HepG2 (cell line): ENCODE data around the gene GAREM1. TPM values are rescaled to one million over a fixed set of nuclear protein-coding genes. Genes with fewer than 3 reads are reported as not detected.
A peak's percentile ranks its signal among the peaks of the same experiment; 100 is the strongest.

Experiments
- ATAC-seq: fragments of 200-7000 bp; cut with Tn5 transposase; 3 replicates; pipeline ENCODE4 v1.9.1; 2020; ENCODE audit warnings: mild to moderate bottlenecking, moderate library complexity
- BruUV-seq: library from RNA; stranded (reverse); fragments of 400-500 nt; replicated peaks from 2 replicates; lab custom pipeline; 2021; lab: Mats Ljungman, UMichigan
- CTCF ChIA-PET: fragments of 300-600 bp; formaldehyde crosslinking; extraction: SDS; loops from one replicate; lab custom pipeline; 2021; ENCODE audit warnings: low total read pairs, inconsistent platforms, low intra/inter-chr PET ratio; lab: Yijun Ruan, JAX
- POLR2A ChIA-PET: fragments of 350-600 bp; sonication (Branson Sonifier 250); formaldehyde crosslinking; loops from one replicate; lab custom pipeline; 2020; ENCODE audit warnings: antibody characterized with exemption, inconsistent platforms; lab: Yijun Ruan, JAX
- DNase-seq: peaks from one replicate; pipeline ENCODE4 v3.0.0-alpha.2; 2015; ENCODE audit warnings: low spot score
- FAIRE-seq: peaks from 3 replicates; lab custom pipeline; 2011; peaks lifted over from hg19 to GRCh38; lab: Jason Lieb, UNC
- H2AFZ ChIP-seq: one replicate; pipeline ENCODE4 v1.6.1; 2011; ENCODE audit warnings: low read length, inconsistent platforms
- H3K27ac ChIP-seq: fragments of 300-600 bp; 3 replicates; pipeline ENCODE4 v1.8.0; 2011; ENCODE audit warnings: mixed run types, mild to moderate bottlenecking, mixed read lengths, low read length, inconsistent platforms; ENCODE audit not compliant: insufficient read depth; ENCODE audit errors: extremely low read length
- H3K27me3 ChIP-seq, 2 experiments: fragments of 200-600 bp in 1 of 2; 2 replicates in 1 of 2; 3 replicates in 1 of 2; pipeline versions ENCODE4 v1.6.0 to v1.8.0; 2011; ENCODE audit warnings: low read length in 2 of 2, mild to moderate bottlenecking in 2 of 2, moderate library complexity in 2 of 2, inconsistent platforms in 1 of 2; ENCODE audit not compliant: insufficient read depth in 2 of 2, control insufficient read depth in 1 of 2
- H3K36me3 ChIP-seq, 2 experiments: fragments of 200-600 bp in 1 of 2; replicated peaks in 1 of 2; 2 replicates in 1 of 2; 3 replicates in 1 of 2; pipeline versions ENCODE4 v1.5.1 to v1.8.0; 2011; ENCODE audit warnings: low read length in 2 of 2, inconsistent platforms in 1 of 2; ENCODE audit not compliant: insufficient read depth in 2 of 2, control insufficient read depth in 1 of 2
- H3K4me1 ChIP-seq: 2 replicates; pipeline ENCODE4 v1.5.1; 2012; ENCODE audit warnings: low read length, inconsistent platforms; ENCODE audit not compliant: insufficient read depth
- H3K4me2 ChIP-seq: 2 replicates; pipeline ENCODE4 v1.6.0; 2011; ENCODE audit warnings: low read depth, low read length, inconsistent platforms
- H3K4me3 ChIP-seq, 3 experiments: fragments of 200-600 bp in 1 of 3; sonication (generic), shearing (Covaris generic) in 1 of 3; replicated peaks in 1 of 3; 2 replicates each; pipeline ENCODE4 v1.5.1; 2011 to 2016; ENCODE audit warnings: low read length in 3 of 3, inconsistent platforms in 2 of 3, low read depth in 2 of 3, mild to moderate bottlenecking in 2 of 3, control low read depth in 1 of 3, mixed read lengths in 1 of 3; ENCODE audit not compliant: insufficient read depth in 1 of 3
- H3K79me2 ChIP-seq: one replicate; pipeline ENCODE4 v1.6.1; 2011; ENCODE audit warnings: low read length, inconsistent platforms; ENCODE audit not compliant: insufficient read depth
- H3K9ac ChIP-seq: 2 replicates; pipeline ENCODE4 v1.6.0; 2011; ENCODE audit warnings: mild to moderate bottlenecking, low read depth, low read length, inconsistent platforms; ENCODE audit not compliant: insufficient read depth
- H3K9me3 ChIP-seq: 2 replicates; pipeline ENCODE4 v1.5.1; 2012; ENCODE audit warnings: mild to moderate bottlenecking, low read length
- H4K20me1 ChIP-seq: 2 replicates; pipeline ENCODE4 v1.6.0; 2011; ENCODE audit warnings: inconsistent platforms, mild to moderate bottlenecking, low read length, moderate library complexity; ENCODE audit not compliant: insufficient read depth
- CENPT ChIP-seq: sonication (generic); formaldehyde crosslinking; IDR thresholded peaks from 2 replicates; pipeline ENCODE4 v1.8.0; 2022; ENCODE audit warnings: low read depth, mild to moderate bottlenecking, moderate library complexity, missing genetic modification reagents
- ETV6 ChIP-seq: sonication (generic); formaldehyde crosslinking; conservative IDR thresholded peaks from 2 replicates; pipeline ENCODE4 v1.4.0; 2020; ENCODE audit warnings: missing genetic modification reagents
- GPBP1L1 ChIP-seq: sonication (generic); formaldehyde crosslinking; IDR thresholded peaks from 2 replicates; pipeline ENCODE4 v1.5.0; 2020; ENCODE audit warnings: mild to moderate bottlenecking, missing genetic modification reagents
- HCFC1 ChIP-seq: fragments of 150-350 bp; IDR thresholded peaks from 2 replicates; pipeline ENCODE4 v1.6.1; 2014; ENCODE audit warnings: low read depth, low read length
- HES4 ChIP-seq: sonication (generic); formaldehyde crosslinking; IDR thresholded peaks from 2 replicates; pipeline ENCODE4 v1.9.0; 2021; ENCODE audit warnings: mild to moderate bottlenecking, missing genetic modification reagents, borderline replicate concordance
- ISL2 ChIP-seq: sonication (generic); formaldehyde crosslinking; IDR thresholded peaks from 2 replicates; pipeline ENCODE4 v1.5.0; 2020; ENCODE audit warnings: missing genetic modification reagents
- KLF12 ChIP-seq: sonication (generic); formaldehyde crosslinking; IDR thresholded peaks from 2 replicates; pipeline ENCODE4 v1.4.0; 2020; ENCODE audit warnings: missing genetic modification reagents, borderline replicate concordance
- MED8 ChIP-seq: sonication (generic); formaldehyde crosslinking; IDR thresholded peaks from 2 replicates; pipeline ENCODE4 v1.8.1; 2023; ENCODE audit warnings: mild to moderate bottlenecking, missing genetic modification reagents; ENCODE audit not compliant: insufficient replicate concordance
- MEIS1 ChIP-seq: sonication (generic); formaldehyde crosslinking; IDR thresholded peaks from 2 replicates; pipeline ENCODE4 v1.9.0; 2021; ENCODE audit warnings: mild to moderate bottlenecking, missing genetic modification reagents, moderate library complexity, borderline replicate concordance
- MIER2 ChIP-seq: IDR thresholded peaks from 2 replicates; pipeline ENCODE4 v1.6.1; 2016; ENCODE audit warnings: missing biosample characterization, missing genetic modification reagents
- PCBP1 ChIP-seq: fragments of 200-400 bp; formaldehyde crosslinking; IDR thresholded peaks from 2 replicates; pipeline ENCODE4 v1.6.1; 2017; ENCODE audit warnings: mild to moderate bottlenecking, low read depth, low read length, borderline replicate concordance
- RARA ChIP-seq: IDR thresholded peaks from 2 replicates; pipeline ENCODE4 v1.6.1; 2016; ENCODE audit warnings: missing genetic modification reagents, missing compliant biosample characterization
- SMAD3 ChIP-seq: sonication (generic); formaldehyde crosslinking; IDR thresholded peaks from 2 replicates; pipeline ENCODE4 v1.4.0; 2020; ENCODE audit warnings: missing genetic modification reagents
- TRIM24 ChIP-seq: sonication (generic); formaldehyde crosslinking; IDR thresholded peaks from 2 replicates; pipeline ENCODE4 v1.8.0; 2022; ENCODE audit warnings: mild to moderate bottlenecking, missing genetic modification reagents
- XBP1 ChIP-seq: sonication (generic); formaldehyde crosslinking; IDR thresholded peaks from 2 replicates; pipeline ENCODE4 v1.5.0; 2020; ENCODE audit warnings: missing genetic modification reagents
- ZNF282 ChIP-seq: fragments of 450-650 bp; IDR thresholded peaks from 2 replicates; pipeline ENCODE4 v1.6.1; 2018; ENCODE audit not compliant: partially characterized antibody
- ZNF33B ChIP-seq: sonication (generic); formaldehyde crosslinking; IDR thresholded peaks from 2 replicates; pipeline ENCODE4 v1.5.1; 2020; ENCODE audit warnings: mild to moderate bottlenecking, missing genetic modification reagents
- ZNF503 ChIP-seq: sonication (generic); formaldehyde crosslinking; IDR thresholded peaks from 2 replicates; pipeline ENCODE4 v1.4.0; 2020; ENCODE audit warnings: missing genetic modification reagents
- ZSCAN5A ChIP-seq: sonication (generic); formaldehyde crosslinking; IDR thresholded peaks from 2 replicates; pipeline ENCODE4 v1.8.0; 2022; ENCODE audit warnings: mild to moderate bottlenecking, missing genetic modification reagents, borderline replicate concordance
- WGBS: methylation state at CpG from one replicate; pipeline ENCODE4 v1.1.6; 2017; ENCODE audit warnings: low lambda C conversion rate; 5-methylcytosine and 5-hydroxymethylcytosine counted together
- in situ Hi-C: cut with HindIII; loops from 2 replicates; pipeline ENCODE4 v1.10.0; 2017; ENCODE audit warnings: low pct_unique_long_range_greater_than_20kb; ENCODE audit not compliant: extremely low pct_ligation_motif_present
- intact Hi-C: fragments of 100-400 bp; cut with micrococcal nuclease; formaldehyde crosslinking; loops from one replicate; pipeline ENCODE4 v1.10.0; 2022; ENCODE audit not compliant: unreplicated experiment
- polyA plus RNA-seq, 8 experiments: library from polyadenylated mRNA; depleted of rRNA in 3 of 8; stranded (reverse) in 7 of 8; unstranded in 1 of 8; fragments of >200 nt; fragmentation: Illumina TruSeq in 4 of 8; extraction: Trizol in 4 of 8; gene quantifications; 2 replicates each; pipeline versions ENCODE4 v1.2.1 to v1.2.3, GENCODE V29; 2011 to 2016; ENCODE audit warnings: low read depth in 4 of 8, missing spikeins in 1 of 8, mixed read lengths in 1 of 8; ENCODE audit not compliant: insufficient read depth in 1 of 8
- total RNA-seq, 5 experiments: library from RNA; depleted of rRNA; stranded (reverse); fragments of >200 nt; fragmentation: Illumina TruSeq; extraction: Trizol; gene quantifications; 2 replicates each; pipeline ENCODE4 v1.2.3, GENCODE V29; 2016; ENCODE audit warnings: low read depth in 1 of 5
- TF ChIP-seq, protein P1 (sequence below): sonication (generic); formaldehyde crosslinking; conservative IDR thresholded peaks from 2 replicates; pipeline ENCODE4 v1.4.0; 2020; ENCODE audit warnings: missing genetic modification reagents

The GAREM1 gene
- total and polyA plus RNA-seq, 2 of the 13 experiments (the other 11 are each of a cell fraction or from before 2014, with no cell fraction given), result 2.5 to 2.9 TPM

GRCh38 chr18:32278177-32278799 lies 192.4 kb downstream of the GAREM1 start (continued):
- TF ChIP-seq GPBP1L1, result no peak
- TF ChIP-seq MIER2 (CRISPR knock-in tag), result no peak
- peak; percentile 61 for TF ChIP-seq RARA (CRISPR knock-in tag)
- no peak for TF ChIP-seq ZSCAN5A (CRISPR knock-in tag)
- TF ChIP-seq, protein P1, sequence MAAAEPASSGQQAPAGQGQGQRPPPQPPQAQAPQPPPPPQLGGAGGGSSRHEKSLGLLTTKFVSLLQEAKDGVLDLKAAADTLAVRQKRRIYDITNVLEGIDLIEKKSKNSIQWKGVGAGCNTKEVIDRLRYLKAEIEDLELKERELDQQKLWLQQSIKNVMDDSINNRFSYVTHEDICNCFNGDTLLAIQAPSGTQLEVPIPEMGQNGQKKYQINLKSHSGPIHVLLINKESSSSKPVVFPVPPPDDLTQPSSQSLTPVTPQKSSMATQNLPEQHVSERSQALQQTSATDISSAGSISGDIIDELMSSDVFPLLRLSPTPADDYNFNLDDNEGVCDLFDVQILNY (CRISPR knock-in tag), result no peak
- 0 out of 2 replicates have a peak, but pooled peaks have one; percentile 21 for TF ChIP-seq ISL2

DNA sequence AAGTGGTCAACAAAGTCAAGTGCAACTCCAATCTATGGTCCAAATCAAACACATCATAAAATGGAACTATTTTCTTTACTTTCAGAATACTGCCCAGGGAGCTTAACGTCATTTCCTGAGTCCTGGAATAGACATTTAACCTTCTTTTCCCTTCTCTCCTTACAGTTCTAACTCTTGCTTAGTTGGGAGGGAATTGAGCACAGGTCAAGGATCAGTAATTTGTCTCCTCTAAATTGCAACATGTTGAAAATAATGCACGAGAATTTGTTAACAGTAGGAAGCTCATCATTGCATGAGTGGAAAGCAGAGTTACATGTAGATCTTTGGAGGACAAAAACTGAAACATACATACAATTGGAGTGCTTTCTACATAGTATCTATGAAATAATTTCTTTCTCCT lies 193.1 kb downstream of the GAREM1 start:
- H2AFZ ChIP-seq, result no peak overlapping the region
- DNase-seq (no peak), FAIRE-seq (no peak)
- POLR2A ChIA-PET, result no interaction called here
- no peaks in the 10 kb centered on the region for H3K36me3 ChIP-seq
- no peak for TF ChIP-seq ETV6 (CRISPR knock-in tag)
- no peak for TF ChIP-seq PCBP1
- no peak for TF ChIP-seq XBP1 (CRISPR knock-in tag)
- TF ChIP-seq SMAD3 (CRISPR knock-in tag), result no peak
- no peak for TF ChIP-seq HCFC1
- no peak for TF ChIP-seq TRIM24
- TF ChIP-seq HES4, result no peak
- TF ChIP-seq CENPT (CRISPR knock-in tag), result no peak
- no peak for TF ChIP-seq KLF12
- no peak for TF ChIP-seq MED8 (CRISPR knock-in tag)
- TF ChIP-seq ZNF503 (CRISPR knock-in tag), result no peak
- TF ChIP-seq MEIS1 (CRISPR knock-in tag), result no peak
- no peak for TF ChIP-seq ZNF282
- TF ChIP-seq ZNF33B (CRISPR knock-in tag), result no peak
- TF ChIP-seq, all 625 proteins: peak for 0
- Histone ChIP-seq H3K4me1 (peaks cover 21% of the 10 kb centered on the region), H3K27ac (no peak overlapping the region), H3K27me3 (no peaks in the 10 kb centered on the region), H4K20me1 (no peaks in the 10 kb centered on the region), H3K4me2 (no peak overlapping the region), H3K4me3 (no peak overlapping the region), H3K9me3 (no peaks in the 10 kb centered on the region), H3K79me2 (no peaks in the 10 kb centered on the region), H3K9ac (no peak overlapping the region)
- WGBS, result 75% methylated on average over 2 of the region's 2 CpGs
- intact Hi-C loops, result no loop called here
- no TSS peak for BruUV-seq
- CTCF ChIA-PET, result no interaction called here
- ATAC-seq, result no peak
- in situ Hi-C loops, result no loop called here
